Stimulated activated CD4-positive, alpha-beta T cell treated with anti-CD3 and anti-CD28 coated beads, Interleukin-15, amount 100 ng/mL, for 48 hours (primary cell): ENCODE results near the gene GIPC3.
"Not testable (repeated sequence)": the region's sequence is repeated elsewhere in the genome, so short reads cannot be mapped to it uniquely, and the experiment has no call there.

Experiments used
- DNase-seq, 2 donors: peaks; one replicate each; pipeline ENCODE4 v3.0.0-alpha.2; 2020; ENCODE audit warnings: low read depth in 2 of 2

The GIPC3 gene

GRCh38 chr19:3576696-3577443 is 8.4 kb upstream of the GIPC3 start:
- DNase-seq: no peak

- DNase-seq: no peak
Observed at GRCh38 chr19:3577723-3578344, 7.4 kb upstream of the GIPC3 start.

GRCh38 chr19:3578390-3578789 is 6.9 kb upstream of the GIPC3 start:
- DNase-seq: no peak

GRCh38 chr19:3580156-3580934 is 4.9 kb upstream of the GIPC3 start:
- DNase-seq: no peak

- DNase-seq: not testable (repeated sequence)
Observed at GRCh38 chr19:3581792-3582191, 3.5 kb upstream of the GIPC3 start.

GRCh38 chr19:3584036-3584802 is 1.1 kb upstream of the GIPC3 start:
- not testable (repeated sequence) for DNase-seq

GRCh38 chr19:3586127-3586626 is 899 bp downstream of the GIPC3 start:
- peak in 1 of 2 donors; percentile 34 for DNase-seq

GRCh38 chr19:3586707-3587346 is 1.5 kb downstream of the GIPC3 start:
- DNase-seq: no peak

GRCh38 chr19:3589439-3589838 is 4.2 kb downstream of the GIPC3 start:
- no peak for DNase-seq

- no peak for DNase-seq
Observed at GRCh38 chr19:3589949-3590348, 4.7 kb downstream of the GIPC3 start.

GRCh38 chr19:3590991-3591659 is 5.8 kb downstream of the GIPC3 start:
- DNase-seq: no peak

- no peak for DNase-seq
Observed at GRCh38 chr19:3591876-3592613, 6.8 kb downstream of the GIPC3 start.

GRCh38 chr19:3593156-3593555 is 7.9 kb downstream of the GIPC3 start:
- no peak for DNase-seq

GRCh38 chr19:3595521-3596061 is 10.3 kb downstream of the GIPC3 start:
- DNase-seq: no peak

GRCh38 chr19:3599776-3600187 is 14.5 kb downstream of the GIPC3 start:
- DNase-seq: no peak

GRCh38 chr19:3601021-3601420 is 15.7 kb downstream of the GIPC3 start:
- no peak for DNase-seq

GRCh38 chr19:3603121-3603811 is 18.0 kb downstream of the GIPC3 start:
- no peak for DNase-seq

GRCh38 chr19:3604227-3604986 is 19.1 kb downstream of the GIPC3 start:
- DNase-seq: no peak
